Measurements from ENCODE around the gene ARHGAP10. TPM values are rescaled to one million over a fixed set of nuclear protein-coding genes. Genes with fewer than 3 reads are reported as not detected.
"Not testable (repeated sequence)": the region's sequence is repeated elsewhere in the genome, so short reads cannot be mapped to it uniquely, and the experiment has no call there.

The ARHGAP10 gene
- total RNA-seq, 1 experiment from 2014 or later: 5.0 TPM

DNA sequence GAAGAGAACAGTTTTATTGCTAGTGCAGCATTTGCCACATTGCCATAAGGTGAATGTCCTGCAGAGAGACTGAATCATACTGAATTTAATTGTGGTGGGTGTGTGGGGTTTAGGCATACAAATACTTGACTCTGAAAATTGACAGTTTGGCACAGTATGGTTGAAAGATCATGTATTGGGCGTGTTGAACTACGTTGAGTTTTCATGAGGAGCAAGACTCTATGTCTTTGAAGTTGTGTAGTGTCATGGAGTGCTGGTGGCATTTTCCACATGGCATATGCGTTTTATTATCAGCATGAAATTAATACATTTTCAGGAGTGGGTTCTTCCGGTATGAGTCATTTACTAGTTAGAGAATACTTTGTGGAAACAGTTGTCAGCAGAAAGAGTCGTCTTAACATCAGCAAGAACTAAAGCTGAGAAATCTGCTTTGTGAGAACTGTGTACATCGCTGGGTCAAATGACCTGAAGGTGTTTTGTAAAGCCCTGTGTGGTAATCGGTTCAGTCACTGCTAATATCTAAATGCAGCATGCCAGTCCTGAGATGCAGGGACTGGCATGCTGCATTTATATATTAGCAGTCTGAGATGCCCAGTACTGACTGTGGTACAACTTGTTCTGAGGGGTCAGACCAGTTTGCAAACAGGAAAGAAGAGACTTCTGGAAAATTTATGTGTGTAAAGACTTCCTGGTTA lies 50.3 kb downstream of the ARHGAP10 start:
- in situ Hi-C loops (cut with HindIII; ENCODE audit: low pct_unique_long_range_greater_than_20kb, low sequenced_read_pairs): no loop called here
- no peak for DNase-seq (ENCODE audit: low read depth, low spot score)

GRCh38 chr4:147785129-147785528 lies 53.2 kb downstream of the ARHGAP10 start:
- in situ Hi-C loops (cut with HindIII; ENCODE audit: low pct_unique_long_range_greater_than_20kb, low sequenced_read_pairs): no loop called here
- no peak for DNase-seq (ENCODE audit: low read depth, low spot score)

- no peak for DNase-seq (ENCODE audit: low read depth, low spot score)
- in situ Hi-C loops (cut with HindIII; ENCODE audit: low pct_unique_long_range_greater_than_20kb, low sequenced_read_pairs): no loop called here
Observed at GRCh38 chr4:147786031-147786430, 54.1 kb downstream of the ARHGAP10 start.

DNA sequence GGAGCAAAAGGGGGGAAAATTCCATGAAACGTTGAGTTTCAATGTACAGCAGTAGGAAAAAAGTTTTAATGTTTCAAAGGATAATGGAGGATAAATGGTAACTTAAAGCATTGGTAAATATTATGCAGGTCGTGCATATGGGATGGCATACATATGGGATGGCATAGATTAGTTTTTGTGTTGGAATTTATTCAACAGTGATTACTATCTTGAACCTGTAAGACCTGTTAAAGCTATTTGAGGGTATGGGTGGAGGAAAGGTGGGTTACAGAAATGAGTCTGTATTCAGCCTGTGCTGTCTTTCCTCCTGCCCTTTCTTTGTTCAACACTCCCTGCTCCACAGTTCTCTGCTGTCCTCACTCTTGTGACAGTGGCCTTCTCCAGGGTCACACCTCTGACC lies 54.6 kb downstream of the ARHGAP10 start:
- DNase-seq (ENCODE audit: low read depth, low spot score): no peak
- in situ Hi-C loops (cut with HindIII; ENCODE audit: low pct_unique_long_range_greater_than_20kb, low sequenced_read_pairs): no loop called here

DNA sequence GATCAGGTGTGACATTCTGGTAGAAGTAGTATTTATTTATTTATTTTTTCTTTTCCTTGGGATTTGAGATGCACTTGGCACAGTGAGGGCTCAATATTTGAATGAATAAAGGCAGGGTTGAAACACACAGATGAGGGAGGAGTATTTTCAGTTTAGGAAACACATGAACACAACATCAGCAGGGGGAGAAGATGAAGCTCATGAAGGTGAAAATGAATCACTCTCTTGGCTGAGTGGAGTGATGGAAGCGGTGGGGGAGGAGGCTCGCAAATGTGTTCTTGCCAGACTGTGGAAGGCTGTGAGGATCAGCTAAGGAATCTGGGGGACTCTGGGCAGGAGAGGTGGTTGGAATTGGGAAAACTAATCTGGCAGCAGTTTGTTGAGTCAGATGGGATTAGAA lies 55.3 kb downstream of the ARHGAP10 start:
- in situ Hi-C loops (cut with HindIII; ENCODE audit: low pct_unique_long_range_greater_than_20kb, low sequenced_read_pairs): no loop called here
- DNase-seq (ENCODE audit: low read depth, low spot score): no peak

DNA sequence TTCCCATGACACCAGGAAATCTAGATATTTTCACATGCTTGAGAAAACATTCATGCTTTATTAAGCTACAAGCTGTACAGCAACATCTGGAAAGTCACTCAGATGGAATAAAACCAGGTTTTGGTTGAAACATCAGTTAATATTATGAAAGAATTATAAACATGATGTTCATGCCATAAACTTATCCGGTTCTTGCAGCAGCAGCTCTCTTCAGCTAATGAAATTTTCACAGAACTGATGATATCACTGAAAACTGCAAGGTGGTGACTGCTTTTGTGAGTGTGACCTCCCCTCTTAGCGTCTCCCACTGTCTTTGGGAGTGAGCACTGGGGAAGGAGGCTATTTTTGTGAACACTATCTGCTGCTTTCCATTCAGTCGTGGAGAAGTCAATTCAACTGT lies 56.9 kb downstream of the ARHGAP10 start:
- in situ Hi-C loops (cut with HindIII; ENCODE audit: low pct_unique_long_range_greater_than_20kb, low sequenced_read_pairs): no loop called here
- DNase-seq (ENCODE audit: low read depth, low spot score): no peak

GRCh38 chr4:147789596-147789995 lies 57.7 kb downstream of the ARHGAP10 start:
- DNase-seq (ENCODE audit: low read depth, low spot score): no peak
- in situ Hi-C loops (cut with HindIII; ENCODE audit: low pct_unique_long_range_greater_than_20kb, low sequenced_read_pairs): no loop called here

- no peak for DNase-seq (ENCODE audit: low read depth, low spot score)
- in situ Hi-C loops (cut with HindIII; ENCODE audit: low pct_unique_long_range_greater_than_20kb, low sequenced_read_pairs): no loop called here
Observed at GRCh38 chr4:147790412-147790811, 58.5 kb downstream of the ARHGAP10 start.

GRCh38 chr4:147791341-147791740 lies 59.5 kb downstream of the ARHGAP10 start:
- DNase-seq (ENCODE audit: low read depth, low spot score): no peak
- in situ Hi-C loops (cut with HindIII; ENCODE audit: low pct_unique_long_range_greater_than_20kb, low sequenced_read_pairs): no loop called here

DNA sequence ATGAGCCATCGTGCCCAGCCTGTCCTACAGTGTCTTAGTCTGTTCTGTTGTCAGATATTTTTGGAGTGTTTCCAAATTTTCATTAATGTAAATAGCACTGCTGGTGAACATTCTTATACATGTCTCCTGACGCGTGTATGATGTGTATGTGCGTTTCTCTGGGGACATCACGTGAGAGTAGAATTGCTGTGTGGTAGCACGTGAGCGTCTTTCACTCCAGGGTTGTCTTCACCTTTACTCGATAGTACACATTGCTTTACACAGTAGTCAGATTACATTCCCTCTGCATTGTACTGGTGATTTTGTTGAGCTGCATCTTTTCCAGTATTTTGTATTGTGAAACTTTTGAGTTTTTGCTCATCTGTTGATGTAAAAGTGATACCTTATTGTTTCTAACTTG lies 60.0 kb downstream of the ARHGAP10 start:
- no peak for DNase-seq (ENCODE audit: low read depth, low spot score)
- in situ Hi-C loops (cut with HindIII; ENCODE audit: low pct_unique_long_range_greater_than_20kb, low sequenced_read_pairs): no loop called here

- no peak for DNase-seq (ENCODE audit: low read depth, low spot score)
- in situ Hi-C loops (cut with HindIII; ENCODE audit: low pct_unique_long_range_greater_than_20kb, low sequenced_read_pairs): no loop called here
Observed at GRCh38 chr4:147793569-147794313, 61.9 kb downstream of the ARHGAP10 start.

DNA sequence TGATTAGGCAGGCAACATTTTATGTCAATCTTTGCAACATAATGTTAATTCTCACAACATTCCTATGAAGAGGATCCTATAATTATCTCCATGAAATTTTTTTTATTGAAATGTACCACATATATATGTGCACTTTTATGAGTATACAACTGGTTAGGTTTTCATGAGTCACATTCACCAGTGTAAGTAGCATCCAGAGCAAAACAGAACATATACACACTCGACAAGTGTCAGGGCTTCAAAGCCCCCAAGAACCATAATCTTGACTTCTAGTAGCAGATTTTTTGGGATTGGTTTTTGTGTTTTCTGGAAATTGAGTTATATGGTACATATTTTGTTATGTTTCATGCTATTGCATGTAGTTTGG lies 62.4 kb downstream of the ARHGAP10 start:
- in situ Hi-C loops (cut with HindIII; ENCODE audit: low pct_unique_long_range_greater_than_20kb, low sequenced_read_pairs): no loop called here
- no peak for DNase-seq (ENCODE audit: low read depth, low spot score)

- no peak for DNase-seq (ENCODE audit: low read depth, low spot score)
- in situ Hi-C loops (cut with HindIII; ENCODE audit: low pct_unique_long_range_greater_than_20kb, low sequenced_read_pairs): no loop called here
Observed at GRCh38 chr4:147794787-147795413, 63.0 kb downstream of the ARHGAP10 start.

DNA sequence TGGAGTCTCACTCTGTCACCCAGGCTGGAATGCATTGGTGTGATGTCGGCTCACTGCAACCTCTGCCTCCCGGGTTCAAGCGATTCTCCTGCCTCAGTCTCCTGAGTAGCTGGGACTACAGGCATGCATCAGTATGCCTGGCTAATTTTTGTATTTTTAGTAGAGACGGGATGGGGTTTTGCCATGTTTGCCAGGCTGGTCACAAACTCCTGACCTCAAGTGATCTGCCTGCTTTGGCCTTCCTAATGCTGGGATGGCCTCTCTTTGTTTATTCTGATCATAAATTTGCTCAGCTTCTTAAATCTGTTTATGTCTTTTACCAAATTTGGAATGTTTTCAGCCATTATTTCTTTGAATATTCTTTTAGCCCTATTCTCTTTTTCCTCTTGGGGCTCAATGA lies 67.2 kb downstream of the ARHGAP10 start:
- DNase-seq (ENCODE audit: low read depth, low spot score); in situ Hi-C loops (cut with HindIII; ENCODE audit: low pct_unique_long_range_greater_than_20kb, low sequenced_read_pairs): not testable (repeated sequence)

GRCh38 chr4:147799986-147800555 lies 68.2 kb downstream of the ARHGAP10 start:
- DNase-seq (ENCODE audit: low read depth, low spot score): no peak
- in situ Hi-C loops (cut with HindIII; ENCODE audit: low pct_unique_long_range_greater_than_20kb, low sequenced_read_pairs): no loop called here

DNA sequence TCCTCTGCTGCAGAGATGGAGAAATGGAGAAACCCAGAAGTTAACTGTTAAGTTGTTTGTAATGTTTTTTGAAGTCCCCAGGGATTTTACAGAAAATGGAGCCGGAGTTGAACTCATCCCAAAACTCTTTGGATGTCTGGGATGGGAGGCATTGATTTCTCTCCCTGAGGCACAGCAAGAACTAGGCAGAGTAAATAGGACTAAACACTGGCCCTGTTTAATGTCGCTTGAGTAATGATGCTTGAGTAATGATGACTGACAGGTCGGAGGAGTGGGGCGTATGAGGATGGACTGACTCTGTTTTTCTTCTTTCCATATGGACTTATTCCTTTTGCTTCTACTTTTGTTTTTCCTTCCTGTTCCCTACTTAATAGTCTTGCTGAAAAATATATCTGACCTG lies 69.9 kb downstream of the ARHGAP10 start:
- DNase-seq (ENCODE audit: low read depth, low spot score): no peak
- in situ Hi-C loops (cut with HindIII; ENCODE audit: low pct_unique_long_range_greater_than_20kb, low sequenced_read_pairs): no loop called here

DNA sequence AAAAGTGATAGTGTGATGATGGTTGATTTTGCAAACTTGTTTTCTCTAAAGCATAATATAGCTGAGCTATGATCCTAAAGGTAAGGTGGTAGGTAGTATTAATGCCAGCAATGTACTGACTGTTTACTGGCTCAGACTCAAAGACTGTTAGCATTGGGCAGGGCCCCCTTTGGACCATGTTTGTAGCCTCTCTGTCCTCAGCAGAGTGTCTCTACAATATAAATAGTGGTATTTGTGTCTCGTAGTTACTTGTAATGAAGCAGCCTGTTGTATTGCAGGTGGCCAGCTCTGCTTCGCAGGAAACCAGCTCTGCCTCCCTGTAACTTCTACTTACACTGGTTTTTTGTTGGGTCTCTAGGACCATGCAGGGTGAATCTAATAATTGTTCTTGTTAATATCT lies 70.5 kb downstream of the ARHGAP10 start:
- no peak for DNase-seq (ENCODE audit: low read depth, low spot score)
- in situ Hi-C loops (cut with HindIII; ENCODE audit: low pct_unique_long_range_greater_than_20kb, low sequenced_read_pairs): no loop called here

DNA sequence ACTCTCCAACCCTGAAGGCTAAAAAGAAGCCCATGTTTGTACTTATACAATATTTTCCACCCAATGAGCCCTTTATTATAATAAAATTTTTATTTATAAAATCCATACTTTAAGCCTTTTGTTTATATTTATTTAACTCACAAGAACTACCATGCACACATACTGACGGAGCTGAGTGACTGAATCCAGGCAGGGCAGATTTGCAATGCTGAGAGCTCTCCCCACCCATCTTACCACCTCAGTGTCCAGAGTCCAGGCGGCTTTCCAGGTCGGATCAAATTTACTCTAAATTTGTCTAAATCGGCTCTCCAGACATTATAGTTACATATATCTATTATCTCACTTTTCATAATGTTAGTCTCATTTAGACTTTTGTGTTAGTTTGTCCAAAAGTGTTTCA lies 74.1 kb downstream of the ARHGAP10 start:
- in situ Hi-C loops (cut with HindIII; ENCODE audit: low pct_unique_long_range_greater_than_20kb, low sequenced_read_pairs): no loop called here
- no peak for DNase-seq (ENCODE audit: low read depth, low spot score)

- in situ Hi-C loops (cut with HindIII; ENCODE audit: low pct_unique_long_range_greater_than_20kb, low sequenced_read_pairs): no loop called here
Observed at GRCh38 chr4:147808447-147808846, 76.6 kb downstream of the ARHGAP10 start.

More at GRCh38 chr4:147808447-147808846, 76.6 kb downstream of the ARHGAP10 start:
- DNase-seq (ENCODE audit: low read depth, low spot score): no peak
